B cell (primary cell): ENCODE measurements around the gene MOAP1.

Source experiments
- EZH2 ChIP-seq: IDR thresholded peaks from 2 replicates; pipeline ENCODE4 v1.6.1; 2012; ENCODE audit warnings: borderline replicate concordance, low read depth, mild to moderate bottlenecking, moderate library complexity, low read length; ENCODE audit not compliant: insufficient read depth, poor library complexity, severe bottlenecking
- TF ChIP-seq, protein P1 (sequence below): fragments of 200-600 bp; IDR thresholded peaks from one replicate; pipeline ENCODE4 v1.8.0; 2022; ENCODE audit warnings: antibody characterized with exemption, mild to moderate bottlenecking

DNA sequence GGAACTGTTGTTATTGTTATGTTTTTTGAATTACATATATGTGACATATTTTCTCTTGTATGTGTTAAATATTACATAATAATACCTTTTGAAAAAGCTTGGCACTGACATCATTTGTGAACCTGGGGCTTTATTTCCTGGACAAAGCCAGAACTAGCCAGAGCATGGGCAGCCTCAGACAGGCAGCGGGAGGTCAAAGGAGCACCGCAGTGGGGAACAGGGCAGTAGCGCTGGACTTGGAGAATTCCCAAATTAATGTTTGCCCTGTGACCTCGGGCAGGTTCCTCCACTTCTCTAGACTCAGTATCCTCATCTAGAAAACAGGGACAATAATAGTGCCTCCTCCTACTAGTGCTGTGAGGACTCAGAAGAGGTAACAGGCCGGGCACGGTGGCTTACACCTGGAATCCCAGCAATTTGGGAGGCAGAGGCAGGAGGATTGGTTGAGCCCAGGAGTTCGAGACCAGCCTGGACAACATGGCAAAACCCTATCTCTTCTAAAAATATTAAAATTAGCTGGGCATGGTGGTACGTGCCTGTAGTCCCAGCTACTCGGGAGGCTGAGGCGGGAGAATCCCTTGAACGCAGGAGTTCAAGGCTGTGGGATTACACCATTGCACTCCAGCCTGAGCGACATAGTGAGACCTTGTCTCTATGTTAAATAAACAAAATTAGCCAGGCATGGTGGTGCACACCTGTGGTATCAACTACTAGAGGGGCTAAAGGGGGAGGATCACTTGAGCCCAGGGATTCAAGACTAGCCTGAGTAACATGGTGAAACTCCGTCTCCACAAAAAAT, 41.6 kb downstream of the MOAP1 start:
- TF ChIP-seq, protein P1, sequence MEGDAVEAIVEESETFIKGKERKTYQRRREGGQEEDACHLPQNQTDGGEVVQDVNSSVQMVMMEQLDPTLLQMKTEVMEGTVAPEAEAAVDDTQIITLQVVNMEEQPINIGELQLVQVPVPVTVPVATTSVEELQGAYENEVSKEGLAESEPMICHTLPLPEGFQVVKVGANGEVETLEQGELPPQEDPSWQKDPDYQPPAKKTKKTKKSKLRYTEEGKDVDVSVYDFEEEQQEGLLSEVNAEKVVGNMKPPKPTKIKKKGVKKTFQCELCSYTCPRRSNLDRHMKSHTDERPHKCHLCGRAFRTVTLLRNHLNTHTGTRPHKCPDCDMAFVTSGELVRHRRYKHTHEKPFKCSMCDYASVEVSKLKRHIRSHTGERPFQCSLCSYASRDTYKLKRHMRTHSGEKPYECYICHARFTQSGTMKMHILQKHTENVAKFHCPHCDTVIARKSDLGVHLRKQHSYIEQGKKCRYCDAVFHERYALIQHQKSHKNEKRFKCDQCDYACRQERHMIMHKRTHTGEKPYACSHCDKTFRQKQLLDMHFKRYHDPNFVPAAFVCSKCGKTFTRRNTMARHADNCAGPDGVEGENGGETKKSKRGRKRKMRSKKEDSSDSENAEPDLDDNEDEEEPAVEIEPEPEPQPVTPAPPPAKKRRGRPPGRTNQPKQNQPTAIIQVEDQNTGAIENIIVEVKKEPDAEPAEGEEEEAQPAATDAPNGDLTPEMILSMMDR = no peak
- no peak for TF ChIP-seq EZH2
